HG02852 (cell line): ENCODE data around the gene SPATA31A7.
"Not testable (repeated sequence)": the region's sequence is repeated elsewhere in the genome, so short reads cannot be mapped to it uniquely, and the experiment has no call there.

ENCODE experiments used
- ATAC-seq: cut with Tn5 transposase; IDR thresholded peaks from one replicate; pipeline ENCODE4 v1.9.1; 2021; ENCODE audit warnings: mild to moderate bottlenecking, moderate library complexity; ENCODE audit not compliant: unreplicated experiment

The SPATA31A7 gene

GRCh38 chr9:61189736-61190135 lies at the start of gene SPATA31A7:
Gene SPATA31A7, plus strand, starts transcription at chr9:61190036. Its CDS starts 29 bp downstream, at chr9:61190065.
- not testable (repeated sequence) for ATAC-seq

GRCh38 chr9:61226438-61226837 lies 36.6 kb downstream of the SPATA31A7 start:
- not testable (repeated sequence) for ATAC-seq
